HG03039 (cell line): ENCODE results near the gene NAA10.

ENCODE experiments used
- ATAC-seq: cut with Tn5 transposase; IDR thresholded peaks from one replicate; pipeline ENCODE4 v1.9.1; 2021; ENCODE audit warnings: mild to moderate bottlenecking, moderate library complexity; ENCODE audit not compliant: unreplicated experiment

Gene NAA10

DNA sequence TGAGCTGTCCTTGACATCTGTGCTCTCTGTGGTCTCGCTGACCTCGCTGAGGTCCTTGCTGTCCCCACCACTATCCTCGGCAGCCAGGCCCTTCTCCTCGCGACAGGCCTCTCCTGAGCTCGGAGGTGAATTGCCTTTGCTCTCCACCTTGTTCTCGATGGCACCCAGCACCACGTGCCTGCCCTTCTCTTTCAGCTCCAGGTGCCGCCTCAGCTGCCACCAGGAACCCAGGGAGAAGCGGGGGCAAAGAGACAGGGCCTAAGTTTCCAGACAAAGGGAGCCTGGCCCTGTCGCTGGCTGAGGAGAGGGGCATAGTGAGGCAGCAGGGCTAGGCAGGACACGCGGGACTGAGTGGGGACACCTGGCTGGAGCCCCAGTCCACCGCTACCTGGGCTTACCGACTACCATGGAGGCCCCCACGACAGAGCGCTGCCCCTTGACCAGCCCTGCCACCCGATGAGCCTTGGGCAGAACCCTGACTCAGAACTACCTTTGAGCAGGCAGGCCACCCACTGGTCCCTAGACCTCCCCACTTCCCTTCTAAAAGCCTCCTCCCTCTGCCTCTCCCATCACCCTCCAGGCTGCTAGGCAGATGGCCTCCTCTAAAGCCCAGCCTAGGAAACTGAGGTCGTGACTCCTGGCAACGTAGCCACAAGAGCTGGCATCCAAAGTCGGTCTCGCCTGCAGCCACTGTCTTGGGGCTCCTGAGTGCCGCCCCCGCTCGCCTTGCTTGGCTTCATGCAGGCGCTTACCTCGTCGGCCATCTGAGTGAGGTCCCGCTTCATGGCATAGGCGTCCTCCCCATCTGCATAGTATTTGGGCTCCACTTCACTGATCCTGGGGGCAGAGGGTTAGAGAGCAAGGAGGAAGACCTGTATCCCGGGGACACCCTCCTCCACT is 4.6 kb downstream of the NAA10 start:
- no peak for ATAC-seq

DNA sequence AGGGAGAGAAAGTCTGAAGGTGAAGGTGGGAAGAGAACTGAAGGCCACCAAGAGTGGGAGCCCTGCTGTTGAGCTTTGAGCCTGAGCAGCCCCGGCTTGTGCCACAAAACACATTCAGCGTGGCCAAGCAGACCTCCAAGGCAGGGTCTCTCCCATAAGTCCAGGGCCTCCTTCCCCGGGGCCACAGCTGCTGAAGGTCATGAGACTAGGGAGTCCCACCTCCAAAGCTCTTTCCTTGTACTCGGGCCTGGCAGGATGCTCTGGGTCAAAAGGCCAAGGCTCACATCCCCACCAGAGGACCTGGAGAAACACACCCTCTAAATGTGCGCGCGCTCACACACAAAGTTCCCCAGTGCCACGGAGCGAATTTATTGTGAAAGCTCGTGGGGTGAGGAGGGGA is 5.3 kb downstream of the NAA10 start:
- no peak for ATAC-seq

- ATAC-seq, result no peak
These were observed 6.0 kb downstream of the NAA10 start for GRCh38 chrX:153928846-153929245.

- peak; percentile 68 for ATAC-seq
These were observed 6.7 kb downstream of the NAA10 start for GRCh38 chrX:153927922-153928760.

DNA sequence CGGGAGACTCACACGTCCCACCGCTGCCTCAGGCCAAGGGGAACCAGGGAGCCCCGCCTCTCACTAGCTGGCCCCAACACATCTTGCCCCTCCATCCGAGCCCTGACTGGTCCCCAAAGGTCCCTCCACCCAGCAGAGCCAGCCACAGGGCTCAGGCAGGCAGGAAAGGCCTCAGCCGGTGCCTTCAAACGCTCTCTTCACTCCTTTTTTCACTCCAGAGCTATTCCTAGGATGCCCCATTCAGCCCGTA is 7.2 kb downstream of the NAA10 start:
- ATAC-seq, result no peak

DNA sequence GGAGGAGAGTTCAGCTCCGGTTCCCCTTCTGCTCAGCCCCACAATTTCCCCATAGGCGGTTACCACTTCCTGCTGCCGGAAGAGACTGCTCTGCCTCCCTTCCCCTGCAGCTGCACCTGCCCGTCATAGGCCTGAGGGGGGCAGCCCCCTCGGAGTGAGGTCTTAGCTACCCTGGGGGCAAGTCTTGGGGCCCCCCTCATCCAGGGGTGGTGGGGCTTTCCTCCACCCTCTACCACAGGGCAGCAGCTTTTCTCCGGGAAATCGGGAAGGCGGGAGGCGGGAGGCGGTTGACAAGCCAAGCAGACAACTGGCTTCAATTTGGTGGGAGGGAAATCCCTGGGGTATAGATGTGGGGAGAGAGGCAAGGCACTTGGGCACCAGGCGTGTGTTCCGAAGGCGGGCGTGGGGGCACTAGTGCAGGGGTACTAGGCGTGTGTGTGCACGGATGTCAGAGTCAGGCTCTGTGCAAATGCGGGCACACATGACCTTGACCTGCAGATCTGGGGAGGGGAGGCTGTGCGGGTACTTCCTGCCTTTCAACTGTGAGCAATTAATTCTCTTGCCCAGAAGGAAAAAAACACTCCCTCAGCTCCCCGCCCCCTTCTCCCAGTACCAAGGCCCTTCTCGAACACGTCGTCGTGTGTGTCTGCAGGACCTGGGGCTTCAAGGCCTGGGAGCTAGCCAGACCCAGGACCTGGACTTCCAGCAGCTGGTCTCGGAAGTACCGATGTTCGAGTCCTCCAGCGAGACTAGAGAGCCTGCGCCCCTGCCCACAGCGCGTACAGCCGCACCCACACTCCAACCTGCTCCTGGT is 7.8 kb downstream of the NAA10 start:
- ATAC-seq, result no peak

- ATAC-seq, result no peak
These were observed 8.3 kb downstream of the NAA10 start for GRCh38 chrX:153926552-153926857.

DNA sequence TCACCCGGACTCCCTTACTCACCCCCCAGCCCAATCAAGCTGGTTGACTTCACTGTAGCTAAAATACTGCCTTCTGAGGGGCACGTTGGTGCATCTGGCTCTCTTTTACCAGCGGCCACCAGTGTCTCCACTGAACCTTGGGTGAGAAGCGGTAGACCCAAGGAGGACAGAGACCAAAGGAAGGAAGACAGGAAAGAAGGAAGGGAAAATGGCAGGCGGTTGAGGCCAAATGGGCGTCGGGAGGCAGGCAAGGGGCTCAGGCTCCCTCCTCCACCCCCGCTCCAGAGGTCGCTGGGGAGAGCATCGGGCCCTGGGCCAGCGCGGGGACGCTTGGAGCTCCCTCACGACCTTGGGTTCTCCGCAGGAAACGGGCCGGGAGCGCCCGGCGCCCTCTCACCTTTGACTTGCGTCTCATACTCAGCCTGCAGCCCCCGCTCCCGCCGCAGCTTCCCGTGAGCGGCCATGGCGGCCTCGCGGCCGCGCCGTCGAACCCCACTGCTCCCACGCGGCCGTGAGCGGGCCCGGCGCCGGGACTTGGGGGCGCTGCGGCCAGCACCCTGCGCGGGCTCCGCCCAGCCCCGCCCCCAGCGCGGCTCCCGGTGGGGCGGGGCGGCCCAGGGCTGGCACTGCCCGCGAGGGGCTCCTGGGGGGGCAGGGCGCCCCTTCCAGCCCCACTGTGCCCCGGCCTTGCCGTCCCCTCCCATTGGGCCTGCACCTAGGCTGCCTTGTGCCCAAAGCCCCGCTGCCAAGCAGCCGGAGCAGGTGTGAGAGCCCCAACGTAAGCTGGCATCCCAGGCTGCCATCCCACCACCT is 8.9 kb downstream of the NAA10 start, which contains the start of gene ARHGAP4:
Gene ARHGAP4, minus strand, starts transcription at position 526 of the 813 bp plus-strand sequence. Its CDS starts 62 bp downstream, at position 464.
- ATAC-seq, result peak; percentile 21

GRCh38 chrX:153925387-153925738 is 9.5 kb downstream of the NAA10 start:
- no peak for ATAC-seq

GRCh38 chrX:153924149-153924861 is 10.5 kb downstream of the NAA10 start:
- no peak for ATAC-seq

DNA sequence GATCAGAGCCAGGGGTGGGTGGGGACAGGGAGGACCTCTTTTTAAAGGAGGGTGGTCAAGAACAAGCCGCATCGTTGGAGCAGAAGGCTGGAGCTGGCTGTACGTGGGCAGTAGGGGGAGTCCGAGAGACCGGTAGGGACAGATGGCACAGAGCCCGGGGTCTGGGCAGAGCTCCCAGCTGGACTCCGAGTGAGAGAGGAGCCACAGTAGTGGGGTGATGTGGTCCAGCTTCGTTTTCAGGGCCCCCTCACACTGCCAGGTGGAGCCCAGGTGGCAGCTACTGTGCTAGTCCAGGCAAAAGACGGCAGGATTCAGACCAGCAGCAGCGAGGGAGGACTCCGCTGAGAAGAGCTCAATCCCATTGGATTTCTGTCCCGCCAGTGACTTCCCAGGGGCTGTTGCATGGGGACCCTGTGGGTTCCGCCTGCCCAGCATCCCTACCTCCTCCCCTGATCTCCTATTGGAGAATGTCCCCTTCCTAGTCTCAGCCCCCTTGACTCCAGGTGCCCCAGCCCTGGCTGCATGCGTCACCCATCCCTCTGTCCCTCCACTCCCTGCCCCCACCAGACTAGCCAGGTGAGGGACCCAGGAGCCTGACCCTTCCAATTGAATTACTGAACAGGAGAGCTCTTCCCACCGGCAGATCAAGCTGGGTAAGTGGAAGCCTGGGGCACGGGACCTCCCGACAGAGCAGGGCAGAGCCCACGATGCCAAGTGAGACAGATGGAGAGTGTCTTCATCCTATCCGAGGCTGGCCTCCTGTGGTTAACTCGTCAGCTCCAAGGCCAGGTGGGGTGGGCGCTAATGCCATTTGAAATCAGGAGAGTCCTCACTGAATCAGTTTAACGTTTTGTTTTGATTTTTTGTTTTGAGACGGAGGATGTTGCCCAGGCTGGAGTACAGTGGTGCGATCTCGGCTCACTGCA is 11.6 kb downstream of the NAA10 start:
- no peak for ATAC-seq

DNA sequence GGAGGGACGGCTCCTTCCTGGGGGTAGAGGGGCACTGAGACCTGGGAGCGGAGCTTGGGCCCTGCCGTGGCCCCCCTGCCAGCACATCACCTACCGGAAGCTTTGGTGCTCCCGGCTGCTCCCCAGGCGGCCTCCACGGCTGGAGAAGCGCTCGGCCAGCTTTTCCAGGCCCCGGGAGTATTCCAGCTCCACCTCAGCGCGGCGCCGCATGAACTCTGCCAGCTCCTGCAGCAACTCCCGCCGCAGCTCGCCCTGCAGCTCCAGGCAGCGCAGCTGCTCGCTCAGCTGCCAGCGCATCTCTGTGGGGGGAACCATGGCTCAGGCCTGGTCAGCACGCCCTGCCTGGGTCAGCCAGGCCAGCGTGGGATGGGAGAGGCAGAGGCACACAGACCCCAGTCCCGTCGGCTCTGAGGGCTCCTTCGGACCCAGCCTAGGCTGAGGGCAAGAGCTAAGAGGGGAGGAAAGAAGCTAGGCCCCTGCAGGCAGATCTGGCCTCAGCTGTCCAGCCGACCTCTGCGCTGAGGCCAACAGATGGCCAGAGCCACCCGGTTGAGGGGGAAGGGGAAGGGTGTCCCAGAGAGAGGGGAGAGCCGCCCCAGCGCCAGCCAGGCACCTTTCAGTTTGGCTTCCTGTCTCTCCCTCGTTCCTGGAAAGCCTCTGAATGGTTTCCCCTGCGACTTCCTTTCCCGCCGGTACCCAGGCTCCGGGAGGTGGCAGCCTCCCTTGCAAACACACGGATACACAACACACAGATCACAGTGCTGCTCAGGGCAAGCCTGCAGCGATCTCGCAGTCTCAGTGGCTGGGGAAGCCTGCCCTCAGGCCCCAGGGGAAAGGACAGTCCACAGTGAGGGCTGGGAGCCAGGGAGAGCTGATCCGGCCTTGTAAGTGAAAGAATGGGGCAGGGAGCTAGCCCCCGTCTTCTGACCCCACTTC is 13.1 kb downstream of the NAA10 start:
- no peak for ATAC-seq

GRCh38 chrX:153921070-153921469 is 13.8 kb downstream of the NAA10 start:
- no peak for ATAC-seq

GRCh38 chrX:153920546-153920945 is 14.3 kb downstream of the NAA10 start:
- ATAC-seq, result no peak

- ATAC-seq, result no peak
These were observed 15.6 kb downstream of the NAA10 start for GRCh38 chrX:153919281-153919680.

DNA sequence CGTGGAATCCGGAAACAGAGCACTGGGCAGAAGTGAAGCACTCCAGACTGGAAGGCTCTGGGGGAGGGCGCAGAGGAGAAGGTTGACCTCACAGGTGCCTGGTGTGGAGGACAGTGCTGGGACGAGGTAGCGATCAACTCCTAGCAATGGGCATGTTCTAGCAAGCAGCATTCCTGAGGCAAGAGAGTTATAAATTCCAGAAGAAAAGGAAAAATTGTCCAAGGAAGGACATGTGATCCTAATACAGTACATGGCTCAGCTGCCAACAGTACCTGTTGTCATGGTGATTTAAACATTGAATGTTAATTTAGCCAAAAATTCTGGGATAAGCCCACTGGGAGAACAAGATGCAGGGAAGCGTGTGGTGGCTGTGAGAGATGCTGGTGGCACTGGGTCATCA is 17.0 kb downstream of the NAA10 start:
- no peak for ATAC-seq

DNA sequence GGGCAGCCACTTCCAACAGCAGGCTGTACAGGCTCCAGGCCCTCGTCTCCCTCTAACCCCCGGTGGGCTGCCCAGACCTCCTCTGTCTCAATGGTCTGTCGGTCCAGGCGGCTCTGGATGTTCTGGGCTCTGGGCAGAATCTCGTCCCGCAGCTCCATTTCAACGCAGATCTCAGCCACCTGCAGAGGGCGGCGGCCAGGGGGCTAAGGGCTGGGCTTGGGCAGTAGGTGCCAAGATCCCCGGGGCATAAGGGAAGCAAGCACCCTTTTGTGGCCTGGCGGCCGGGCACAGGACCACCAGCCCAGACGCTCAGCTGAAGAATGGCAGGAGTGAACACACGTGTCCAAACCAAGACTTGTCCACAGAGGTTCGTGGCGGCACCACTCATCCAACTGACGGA is 21.1 kb downstream of the NAA10 start:
- no peak for ATAC-seq

DNA sequence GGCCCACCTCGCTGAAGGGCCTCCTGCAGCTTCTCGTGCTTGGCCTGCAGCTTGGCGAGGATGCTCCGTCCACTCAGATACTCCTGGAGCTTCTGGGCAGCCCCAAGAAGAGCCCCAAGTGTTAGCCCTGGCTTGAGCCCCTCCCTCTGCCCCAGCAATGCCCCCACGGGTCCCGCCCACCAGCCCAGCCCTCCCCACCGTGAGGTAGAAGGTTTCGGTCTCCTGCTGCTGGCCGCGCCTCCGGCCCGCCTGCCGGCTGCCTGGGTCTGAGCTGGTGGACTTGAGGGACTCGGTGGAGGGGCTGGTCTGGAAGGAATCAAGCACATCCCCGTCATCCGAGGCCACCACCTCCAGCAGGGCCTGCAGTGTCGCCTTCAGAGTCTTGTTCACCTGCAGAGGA is 21.6 kb downstream of the NAA10 start:
- no peak for ATAC-seq
